GM12874 (cell line): ENCODE data around the gene ACOX1.

Experiments
- CTCF ChIP-seq: IDR thresholded peaks from 2 replicates; pipeline ENCODE4 v1.5.1; 2011; ENCODE audit warnings: low read depth, mild to moderate bottlenecking, control low read depth, low read length, moderate library complexity; ENCODE audit not compliant: insufficient read depth

Gene ACOX1

GRCh38 chr17:75970626-75971025 lies 8.3 kb downstream of the ACOX1 start:
- no peak for TF ChIP-seq CTCF

DNA sequence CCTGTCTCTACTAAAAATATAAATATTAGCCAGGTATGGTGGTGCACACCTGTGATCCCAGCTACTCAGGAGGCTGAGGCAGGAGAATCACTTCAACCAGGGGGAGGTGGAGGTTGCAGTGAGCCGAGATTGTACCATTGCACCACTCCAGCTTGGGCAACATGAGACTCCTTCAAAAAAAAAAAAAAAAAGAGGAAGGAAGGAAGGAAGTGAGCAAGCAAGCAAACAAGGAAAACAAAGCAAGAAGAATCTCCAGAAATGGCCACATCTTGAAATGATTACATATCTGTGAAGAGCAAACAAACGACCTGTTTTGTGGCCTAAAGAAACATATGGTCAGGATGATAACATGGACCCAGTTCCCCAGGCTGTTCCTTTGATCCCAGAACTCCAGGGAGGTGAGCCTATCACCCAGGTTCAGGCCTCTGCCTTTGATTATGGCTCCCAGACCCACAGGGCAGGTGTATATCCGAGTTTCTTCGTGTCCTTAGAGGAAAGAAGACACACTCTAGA lies 8.9 kb downstream of the ACOX1 start:
- TF ChIP-seq CTCF, result no peak

DNA sequence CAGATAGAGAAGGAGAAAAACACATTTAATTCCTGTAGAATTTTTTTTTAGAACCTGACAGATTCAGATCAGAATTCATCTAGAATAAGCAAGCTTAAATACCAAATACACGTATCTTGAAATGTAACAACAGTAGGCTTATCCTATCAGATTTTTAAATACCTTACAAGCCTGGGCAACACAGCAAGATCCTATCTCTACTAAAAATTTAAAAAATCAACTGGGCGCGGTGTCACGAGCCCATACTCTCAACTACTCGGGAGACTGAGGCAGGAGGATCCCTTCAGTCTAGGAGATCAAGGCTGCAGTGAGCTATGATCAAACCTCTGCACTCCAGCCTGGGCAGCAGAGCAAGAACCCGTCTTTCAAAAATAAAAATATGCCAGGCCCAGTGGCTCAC lies 13.5 kb downstream of the ACOX1 start:
- no peak for TF ChIP-seq CTCF

DNA sequence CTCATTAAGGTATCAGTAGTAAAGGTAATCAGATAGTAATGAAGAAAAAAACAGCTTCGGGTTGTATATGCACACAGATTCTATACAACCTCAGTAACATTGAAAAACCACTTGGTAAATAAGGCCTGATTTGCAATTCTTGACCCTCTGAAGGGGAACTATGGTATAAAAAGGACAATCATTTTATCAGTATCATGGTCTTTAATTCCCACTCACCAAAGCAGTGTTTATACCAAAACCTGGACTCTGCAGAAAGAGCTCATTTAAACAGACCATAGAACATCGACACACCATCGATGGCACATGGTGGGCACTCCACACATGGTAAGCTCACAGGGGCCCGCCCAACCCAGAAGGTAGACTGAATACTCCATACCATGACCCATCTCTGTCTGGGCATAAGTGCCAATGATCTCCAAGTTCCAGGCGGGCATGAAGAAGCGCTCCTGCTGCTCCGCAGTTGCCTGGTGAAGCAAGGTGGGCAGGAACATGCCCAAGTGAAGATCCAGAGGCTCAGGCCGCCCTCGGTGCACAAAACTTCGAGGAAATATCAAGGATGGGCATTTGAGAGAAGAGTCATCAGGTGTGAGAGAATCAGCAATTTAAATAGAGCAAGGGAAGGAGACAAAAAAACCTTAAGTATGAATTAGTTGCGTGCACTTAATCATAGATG lies 19.0 kb downstream of the ACOX1 start:
- TF ChIP-seq CTCF, result no peak

- TF ChIP-seq CTCF, result no peak
These were observed 19.7 kb downstream of the ACOX1 start for GRCh38 chr17:75959051-75959838.

GRCh38 chr17:75950855-75951554 lies 28.0 kb downstream of the ACOX1 start:
- TF ChIP-seq CTCF, result no peak

GRCh38 chr17:75950421-75950820 lies 28.5 kb downstream of the ACOX1 start:
- TF ChIP-seq CTCF, result no peak
